CD4-positive, alpha-beta T cell treated with Interleukin-6 for 4 hours (primary cell): Measurements from ENCODE around the gene SUSD1.
"Not testable (repeated sequence)": the region's sequence is repeated elsewhere in the genome, so short reads cannot be mapped to it uniquely, and the experiment has no call there.

ENCODE experiments used
- DNase-seq: peaks from one replicate; pipeline ENCODE4 v3.0.0-alpha.2; 2020; ENCODE audit warnings: mixed read lengths

Gene SUSD1

DNA sequence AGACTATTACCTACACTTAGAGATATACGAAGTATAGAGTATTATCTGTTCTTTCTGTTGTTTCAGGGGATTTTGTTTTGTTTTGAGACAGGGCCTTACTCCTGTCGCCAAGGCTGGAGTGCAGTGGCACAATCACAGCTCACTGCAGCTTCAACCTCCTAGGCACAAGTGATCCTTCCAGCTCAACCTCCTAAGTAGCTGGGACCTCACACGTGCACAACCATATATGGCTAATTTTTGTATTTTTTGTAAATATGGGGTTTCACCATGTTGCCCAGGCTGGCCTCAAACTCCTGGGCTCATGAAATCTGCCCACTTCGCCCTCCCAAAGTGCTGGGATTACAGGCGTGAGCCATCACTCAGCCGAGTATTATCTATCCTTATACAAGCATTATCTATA is 45.9 kb downstream of the SUSD1 start:
- no peak for DNase-seq

DNA sequence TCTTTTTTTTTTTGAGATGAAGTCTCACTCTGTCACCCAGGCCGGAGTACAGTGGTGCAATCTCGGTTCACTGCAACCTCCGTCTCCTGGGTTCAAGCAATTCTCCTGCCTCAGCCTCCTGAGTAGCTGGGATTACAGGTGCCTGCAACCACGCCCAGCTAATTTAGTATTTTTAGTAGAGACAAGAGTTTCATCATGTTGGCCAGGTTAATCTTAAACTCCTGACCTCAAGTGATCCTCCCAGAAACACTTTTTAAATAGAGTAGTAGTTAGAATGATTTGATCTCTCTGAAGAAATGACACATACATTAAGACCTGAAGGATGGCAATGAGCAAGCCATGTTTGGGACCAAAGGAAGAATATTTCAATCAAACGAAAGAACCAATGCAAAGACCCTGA is 46.7 kb downstream of the SUSD1 start:
- DNase-seq, result not testable (repeated sequence)

DNA sequence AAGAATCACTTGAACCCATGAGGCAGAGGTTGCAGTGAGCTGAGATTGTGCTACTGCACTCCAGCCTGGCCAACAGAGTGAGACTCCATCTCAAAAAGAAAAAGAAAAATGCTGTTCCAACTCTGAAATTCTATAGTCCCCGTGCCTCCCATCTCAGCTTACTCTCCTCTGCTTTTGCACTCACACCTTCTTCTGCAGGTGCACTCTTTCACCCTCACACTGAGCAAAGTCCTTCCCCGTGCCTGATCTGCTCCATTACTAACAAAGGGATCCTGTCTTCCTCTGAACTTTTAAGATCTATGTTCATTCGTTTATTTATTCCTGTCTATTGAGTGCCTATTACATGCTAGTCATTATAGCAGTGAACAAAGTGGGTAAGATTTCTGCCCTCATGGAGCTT is 47.8 kb downstream of the SUSD1 start:
- no peak for DNase-seq

DNA sequence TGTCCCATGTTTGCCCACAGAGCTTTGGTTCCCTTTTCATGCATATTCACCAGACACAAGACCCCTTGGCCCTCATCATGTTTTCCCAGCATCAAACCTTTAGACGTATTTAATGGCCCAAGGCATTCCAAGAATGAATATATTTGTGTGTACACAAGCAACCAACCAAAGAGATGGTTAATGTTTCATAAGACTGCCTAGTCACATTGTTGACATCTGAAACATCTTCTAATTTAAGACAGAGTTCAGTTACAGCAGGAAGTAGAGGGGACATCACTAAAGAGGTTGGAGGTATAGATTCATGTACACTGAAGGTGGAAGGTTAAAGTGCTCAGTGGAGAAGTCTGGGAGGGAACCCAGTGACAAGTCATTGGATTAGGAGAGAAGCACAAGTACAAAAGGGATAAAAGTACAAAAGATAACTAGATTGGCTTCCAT is 49.1 kb downstream of the SUSD1 start:
- DNase-seq, result no peak

DNA sequence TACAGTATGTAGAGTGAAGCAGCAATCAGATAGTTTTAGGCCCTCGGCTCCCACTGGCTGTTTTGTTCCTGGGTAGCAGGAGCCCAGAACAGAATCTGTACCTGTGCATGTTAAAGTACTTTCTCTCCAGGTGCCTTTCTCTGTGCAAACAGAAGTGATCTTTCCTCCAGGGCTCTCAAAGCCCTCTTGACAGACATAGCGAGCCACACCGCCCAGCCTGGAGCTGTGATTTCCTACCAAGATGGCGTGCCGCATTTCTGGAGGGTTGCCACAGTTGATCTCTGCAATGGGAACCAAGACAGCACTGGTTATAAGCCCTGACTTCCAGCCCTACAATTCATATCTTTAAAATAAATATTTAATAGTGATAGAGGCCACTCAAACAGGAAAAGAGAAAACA is 50.9 kb downstream of the SUSD1 start:
- no peak for DNase-seq

DNA sequence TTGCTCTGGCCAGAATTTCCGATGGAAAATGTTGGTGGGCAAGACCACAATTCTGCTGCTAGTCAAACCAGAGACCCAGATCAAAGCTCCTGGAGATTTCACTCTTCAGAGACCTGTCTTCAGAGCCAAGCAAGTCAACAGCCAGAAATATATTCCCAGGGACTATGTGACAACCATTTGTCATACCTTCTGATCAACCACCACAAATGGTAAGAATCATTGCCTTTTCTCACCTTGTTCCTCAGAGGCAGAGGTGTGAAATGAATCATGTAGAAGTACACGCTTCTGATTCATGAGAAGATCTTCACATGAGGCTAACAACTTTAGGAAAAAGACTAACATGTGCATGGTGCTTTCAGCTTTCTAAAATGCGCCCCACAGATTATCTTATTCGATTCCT is 53.5 kb downstream of the SUSD1 start:
- DNase-seq, result no peak

DNA sequence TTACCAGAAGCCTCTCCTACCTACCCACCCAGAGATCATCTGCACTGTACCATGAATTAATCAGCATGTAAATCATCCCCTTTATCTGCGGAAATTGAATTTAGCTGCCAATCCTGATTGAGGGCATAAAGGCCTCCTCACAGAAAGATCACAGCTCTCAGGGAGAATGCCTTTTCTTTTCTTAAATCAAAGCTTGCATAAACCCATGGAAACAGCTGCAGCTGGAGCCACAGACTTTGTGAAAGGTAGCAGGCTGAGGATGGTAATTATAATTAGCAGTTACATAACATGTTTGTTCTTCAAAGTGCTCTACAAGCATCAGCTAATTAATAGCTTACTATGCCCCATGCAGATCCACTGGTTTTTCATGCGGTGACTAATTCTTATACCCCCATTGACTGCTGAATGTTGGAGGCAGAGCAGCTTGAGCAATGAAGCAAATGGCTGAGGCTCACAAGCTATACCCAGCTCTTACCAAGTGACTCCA is 54.6 kb downstream of the SUSD1 start:
- DNase-seq, result no peak

DNA sequence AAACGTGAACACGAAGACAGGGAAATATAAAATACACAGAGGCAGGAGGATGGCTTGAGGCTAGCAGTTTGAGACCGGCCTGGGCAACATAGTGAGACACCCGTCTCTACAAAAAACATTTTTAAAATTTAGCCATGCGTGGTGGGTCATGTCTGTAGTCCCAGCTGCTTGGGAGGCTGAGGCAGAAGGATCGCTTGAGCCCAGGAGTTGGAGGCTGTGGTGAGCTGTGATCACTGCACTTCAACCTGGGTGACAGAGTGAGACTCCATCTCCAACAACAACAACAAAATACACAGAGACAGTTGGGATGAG is 55.1 kb downstream of the SUSD1 start:
- DNase-seq, result no peak

DNA sequence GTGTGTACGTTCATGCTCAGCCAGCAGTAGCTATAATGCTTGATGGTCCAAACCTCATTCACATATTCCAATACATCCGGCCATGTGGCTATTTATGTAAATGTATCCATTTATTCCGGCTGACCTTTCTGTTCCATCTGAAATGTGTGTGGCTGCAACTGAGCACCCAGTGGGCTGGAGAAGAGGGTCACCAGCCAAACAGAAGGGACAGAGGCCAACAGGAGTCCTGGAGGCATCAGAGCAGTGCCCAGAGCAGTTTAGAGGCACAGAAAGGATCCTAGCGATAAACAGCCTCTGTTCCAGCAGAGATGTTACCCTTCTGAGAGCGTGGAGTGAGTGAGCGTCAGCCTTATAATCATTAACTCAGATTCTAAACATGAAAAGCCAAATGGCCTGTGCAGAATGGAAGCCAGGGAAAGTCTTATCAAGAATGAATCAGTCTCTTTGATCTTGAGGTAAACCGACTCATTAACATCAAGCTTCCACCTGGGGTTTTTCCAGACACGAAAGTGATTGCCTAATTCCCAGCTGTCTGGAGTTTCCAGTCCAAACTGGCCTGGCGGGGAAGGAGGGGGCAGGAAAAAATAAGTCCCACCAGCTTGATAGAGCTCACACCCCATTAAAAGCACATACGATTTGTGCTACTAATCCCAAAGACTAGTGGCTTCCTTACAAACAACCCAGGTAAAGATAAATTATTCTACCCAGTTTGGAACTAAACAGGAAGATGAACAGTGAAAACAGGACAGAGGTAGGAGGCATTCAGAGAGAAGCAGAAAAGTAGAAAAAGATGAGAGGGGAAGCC is 55.7 kb downstream of the SUSD1 start:
- DNase-seq, result no peak

DNA sequence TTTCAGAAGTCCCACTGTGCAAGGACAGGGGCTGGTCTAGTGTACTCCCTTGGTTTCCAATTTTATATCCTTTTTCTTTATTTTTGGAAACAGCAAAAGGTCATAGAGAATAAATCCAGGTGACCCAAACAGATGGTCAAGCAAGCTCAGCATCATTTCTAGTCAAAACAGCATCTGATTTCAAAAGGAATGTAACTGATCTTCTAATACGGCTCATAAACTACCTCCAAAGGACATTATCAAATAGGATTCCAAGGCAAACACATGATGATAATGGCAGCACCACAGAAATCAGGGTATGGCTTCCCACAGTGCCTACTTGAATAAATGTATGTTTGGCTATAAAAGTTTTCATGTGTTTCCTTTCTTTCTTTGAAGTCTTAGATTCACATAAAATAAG is 57.1 kb downstream of the SUSD1 start:
- DNase-seq, result no peak

DNA sequence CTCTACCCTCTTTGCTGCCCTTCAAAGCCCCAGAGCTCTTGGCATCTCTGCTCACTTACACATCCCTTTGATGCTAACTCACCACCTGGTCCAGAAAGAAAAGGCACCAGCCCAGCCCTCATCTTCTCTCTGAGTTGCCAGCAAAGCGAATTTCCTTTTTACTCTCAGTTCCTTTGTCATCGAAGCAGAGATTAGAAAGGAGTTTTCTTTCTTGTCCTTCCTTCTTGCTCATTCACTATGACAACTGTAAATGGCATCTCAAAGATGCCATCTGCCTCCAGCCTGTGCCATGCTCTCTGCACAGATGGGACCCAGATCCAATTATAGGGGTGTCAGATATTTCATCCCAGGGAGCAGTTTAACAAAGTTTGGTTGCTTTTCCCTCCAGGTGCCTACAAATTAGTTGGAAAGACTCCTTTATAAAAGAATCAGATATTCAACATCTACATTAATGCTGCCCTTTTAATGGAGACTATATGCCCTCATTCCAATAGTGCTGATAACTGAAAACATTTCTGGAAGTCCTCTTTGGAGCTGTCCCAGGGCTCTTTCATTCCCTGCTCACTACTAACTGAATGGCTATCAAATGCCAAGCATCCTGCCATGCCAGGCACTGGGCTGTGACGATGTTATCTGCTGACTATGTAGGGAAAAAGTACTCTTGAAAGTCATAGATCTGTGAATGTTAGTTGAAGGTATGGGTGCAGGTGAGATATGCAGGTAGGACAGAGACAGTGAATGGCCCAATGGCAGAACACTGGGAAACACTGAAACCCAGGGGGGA is 58.9 kb downstream of the SUSD1 start:
- no peak for DNase-seq

DNA sequence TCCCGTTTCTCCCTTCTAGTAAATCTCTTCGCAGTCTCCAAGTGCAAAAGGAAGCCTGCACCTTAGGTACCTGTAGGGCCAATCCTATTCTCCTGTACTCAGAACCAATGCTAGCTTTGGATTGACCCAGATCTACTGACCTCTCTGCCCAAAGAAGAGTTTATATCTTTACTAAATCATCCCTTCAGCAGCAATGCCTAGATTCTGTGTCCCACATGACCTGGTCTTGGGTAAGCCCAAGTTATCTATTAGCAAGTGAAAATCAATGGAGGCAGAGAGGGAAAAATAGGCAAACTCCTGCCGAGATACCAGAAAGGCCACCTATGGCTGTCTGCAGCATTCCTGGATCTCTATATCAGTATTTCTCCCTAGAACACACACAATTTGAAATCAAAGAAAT is 60.0 kb downstream of the SUSD1 start:
- no peak for DNase-seq

DNA sequence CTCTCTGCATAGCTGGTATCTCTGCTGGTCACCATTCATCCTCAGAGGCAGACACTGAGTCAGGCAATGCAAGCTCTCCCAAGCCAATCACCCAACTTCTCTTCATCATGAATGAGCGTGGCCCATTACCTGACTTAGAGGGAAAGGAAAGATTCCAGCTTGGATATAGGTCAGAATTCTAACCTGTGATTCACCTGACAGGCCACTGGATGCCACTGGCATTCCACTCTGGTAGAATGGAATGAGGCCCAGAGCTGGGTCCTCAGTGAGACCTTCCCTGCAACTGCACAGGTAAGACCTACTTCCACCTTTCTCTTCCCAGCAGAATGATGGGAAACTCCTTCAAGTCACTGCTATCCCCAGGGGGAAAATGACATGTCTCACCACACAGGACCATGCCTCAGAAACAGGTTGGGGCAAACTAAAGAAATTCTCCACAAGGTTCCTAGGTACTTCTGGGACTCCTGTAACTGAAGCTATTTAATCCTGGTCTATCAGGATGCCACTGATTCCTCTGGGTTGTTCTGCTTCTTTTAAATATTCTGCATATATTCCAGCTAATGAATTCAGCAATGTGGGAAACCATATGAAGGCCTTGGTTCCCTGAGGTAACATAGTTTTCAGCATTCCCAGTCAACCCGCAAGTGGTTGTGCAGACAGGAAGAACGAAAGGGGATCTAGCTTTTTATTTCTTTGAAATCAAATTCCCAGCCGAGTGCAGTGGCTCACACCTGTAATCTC is 62.0 kb downstream of the SUSD1 start:
- peak; percentile 42 for DNase-seq

DNA sequence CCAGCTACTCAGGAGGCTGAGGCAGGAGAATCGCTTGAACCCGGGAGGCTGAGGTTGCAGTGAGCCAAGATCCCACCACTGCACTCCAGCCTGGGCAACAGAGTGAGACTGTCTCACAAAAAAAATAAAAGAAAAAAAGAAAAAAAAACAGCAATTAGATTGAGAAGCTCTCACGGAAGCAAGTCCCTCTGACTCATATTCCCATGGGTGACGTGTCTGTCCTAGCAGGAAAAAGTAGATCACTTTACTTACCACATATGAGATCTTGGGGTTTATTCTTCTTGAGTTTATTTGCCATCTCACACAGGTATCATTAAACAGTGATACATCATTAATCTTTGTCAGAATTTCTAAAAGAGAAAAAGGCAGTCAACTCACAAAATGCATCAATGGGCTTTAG is 62.6 kb downstream of the SUSD1 start:
- DNase-seq, result no peak

DNA sequence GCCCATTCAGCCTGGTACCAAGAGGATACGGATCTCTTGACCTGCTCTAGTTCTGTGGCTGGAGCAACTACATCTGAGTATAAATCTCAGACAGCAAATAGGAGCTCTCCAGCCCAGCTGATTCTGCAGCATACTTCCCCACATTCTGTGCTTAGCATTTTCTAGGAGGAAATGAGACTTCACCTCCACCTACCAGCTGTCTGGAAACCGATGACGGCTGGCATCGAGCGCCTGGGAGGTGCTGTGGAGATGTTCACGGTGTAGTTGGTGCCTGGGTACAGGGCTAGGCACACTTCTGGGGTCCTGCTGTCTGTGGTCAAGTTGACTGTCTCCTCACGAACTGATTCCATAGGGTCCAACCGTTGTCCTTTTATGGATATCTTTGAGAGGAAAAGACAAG is 63.6 kb downstream of the SUSD1 start:
- DNase-seq, result no peak

DNA sequence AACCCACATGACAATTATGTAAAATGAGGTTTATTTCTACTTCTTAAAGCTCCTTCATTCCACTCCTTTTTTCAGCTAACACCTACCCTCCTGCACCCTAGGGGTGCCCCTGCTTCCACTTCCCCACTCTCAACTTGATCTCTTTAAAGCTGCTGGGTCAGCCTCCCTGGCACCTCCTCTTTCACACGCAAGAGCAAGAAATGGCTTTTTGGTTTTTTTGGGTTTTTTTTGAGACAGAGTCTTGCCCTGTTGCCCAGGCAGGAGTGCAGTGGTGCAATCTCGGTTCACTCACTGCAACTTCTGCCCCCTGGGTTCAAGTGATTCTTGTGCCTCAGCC is 64.4 kb downstream of the SUSD1 start:
- no peak for DNase-seq

DNA sequence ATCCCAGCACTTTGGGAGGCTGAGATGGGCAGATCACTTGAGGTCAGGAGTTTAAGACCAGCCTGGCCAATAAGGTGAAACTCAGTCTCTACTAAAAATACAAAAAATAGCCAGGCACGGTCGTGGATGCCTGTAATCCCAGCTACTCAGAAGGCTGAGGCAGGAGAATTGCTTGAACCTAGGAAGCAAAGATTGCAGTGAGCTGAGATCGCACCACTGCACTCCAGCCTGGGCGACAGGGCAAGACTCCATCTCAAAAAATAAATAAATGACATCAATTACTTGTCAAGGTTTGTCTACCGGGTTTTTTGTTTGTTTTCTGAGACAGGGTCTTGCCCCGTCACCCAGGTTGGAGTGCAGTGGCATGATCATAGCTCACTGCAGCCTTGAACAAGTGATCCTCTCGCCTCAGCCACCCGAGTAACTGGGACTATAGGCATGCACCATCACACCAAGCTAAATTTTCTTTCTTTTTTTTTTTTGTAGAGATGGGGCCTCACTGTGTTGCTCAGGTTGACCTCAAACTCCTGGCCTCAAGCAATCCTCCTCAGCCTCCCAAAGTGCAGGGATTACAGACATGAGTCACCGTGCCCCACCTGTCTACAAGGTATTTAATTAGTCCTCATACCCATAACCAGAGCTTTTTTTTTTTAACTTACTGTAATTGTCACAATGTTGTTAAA is 64.9 kb downstream of the SUSD1 start:
- DNase-seq, result no peak

DNA sequence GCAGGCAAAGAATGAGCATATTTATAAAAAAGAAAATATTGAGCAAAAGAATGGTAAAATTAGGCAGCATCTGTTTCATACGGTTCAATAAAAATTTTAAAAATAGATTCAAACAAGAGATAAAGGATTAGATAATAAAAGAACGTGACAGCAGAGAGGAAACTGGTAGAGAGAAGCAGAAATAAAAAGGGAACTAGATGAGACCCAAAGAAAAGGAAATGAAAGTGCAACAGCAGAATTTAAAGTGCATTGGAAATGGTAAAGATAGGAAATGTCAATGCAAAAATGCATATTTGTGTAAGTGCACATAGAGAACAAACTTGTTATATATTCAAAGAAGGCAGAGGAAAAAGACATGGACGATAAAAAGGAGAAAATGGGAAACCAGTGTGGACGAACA is 70.2 kb downstream of the SUSD1 start:
- DNase-seq, result no peak

DNA sequence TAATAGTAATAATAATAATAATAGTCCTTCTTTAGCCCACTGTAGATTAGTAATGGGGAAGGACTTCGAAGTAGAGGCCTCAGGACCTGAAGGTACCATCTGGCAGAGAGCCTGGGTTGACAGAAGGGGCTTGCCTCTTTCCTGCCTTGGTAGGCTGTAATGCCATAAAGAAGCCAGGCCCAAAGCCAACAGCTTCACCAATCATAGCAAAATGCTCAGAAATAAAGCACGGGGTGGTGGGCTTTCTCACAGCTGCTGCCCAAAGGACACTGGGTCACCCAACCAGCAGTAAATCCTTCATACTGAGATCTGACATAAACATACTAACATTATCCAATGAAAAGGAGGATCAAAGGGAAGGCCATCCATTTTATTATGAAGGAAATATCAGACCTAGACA is 70.7 kb downstream of the SUSD1 start:
- no peak for DNase-seq

DNA sequence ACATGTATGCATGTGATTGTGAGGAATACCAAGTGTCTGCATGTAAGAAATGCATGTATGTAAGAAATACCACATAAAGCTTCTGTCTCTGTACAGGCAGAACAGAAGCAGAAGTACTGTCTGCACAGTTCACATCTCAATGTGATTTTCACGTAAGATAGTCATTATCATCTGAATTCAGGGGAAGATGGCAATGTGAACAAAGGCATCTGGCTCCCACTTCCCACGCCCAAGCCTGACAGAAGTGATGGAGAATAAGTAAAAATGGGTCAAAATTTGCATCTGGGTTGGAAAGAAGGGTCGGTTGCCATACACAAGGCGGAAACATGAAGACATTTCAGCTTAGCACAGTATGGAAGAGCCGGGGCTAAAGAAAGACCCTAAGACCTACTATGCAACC is 71.7 kb downstream of the SUSD1 start:
- no peak for DNase-seq

DNA sequence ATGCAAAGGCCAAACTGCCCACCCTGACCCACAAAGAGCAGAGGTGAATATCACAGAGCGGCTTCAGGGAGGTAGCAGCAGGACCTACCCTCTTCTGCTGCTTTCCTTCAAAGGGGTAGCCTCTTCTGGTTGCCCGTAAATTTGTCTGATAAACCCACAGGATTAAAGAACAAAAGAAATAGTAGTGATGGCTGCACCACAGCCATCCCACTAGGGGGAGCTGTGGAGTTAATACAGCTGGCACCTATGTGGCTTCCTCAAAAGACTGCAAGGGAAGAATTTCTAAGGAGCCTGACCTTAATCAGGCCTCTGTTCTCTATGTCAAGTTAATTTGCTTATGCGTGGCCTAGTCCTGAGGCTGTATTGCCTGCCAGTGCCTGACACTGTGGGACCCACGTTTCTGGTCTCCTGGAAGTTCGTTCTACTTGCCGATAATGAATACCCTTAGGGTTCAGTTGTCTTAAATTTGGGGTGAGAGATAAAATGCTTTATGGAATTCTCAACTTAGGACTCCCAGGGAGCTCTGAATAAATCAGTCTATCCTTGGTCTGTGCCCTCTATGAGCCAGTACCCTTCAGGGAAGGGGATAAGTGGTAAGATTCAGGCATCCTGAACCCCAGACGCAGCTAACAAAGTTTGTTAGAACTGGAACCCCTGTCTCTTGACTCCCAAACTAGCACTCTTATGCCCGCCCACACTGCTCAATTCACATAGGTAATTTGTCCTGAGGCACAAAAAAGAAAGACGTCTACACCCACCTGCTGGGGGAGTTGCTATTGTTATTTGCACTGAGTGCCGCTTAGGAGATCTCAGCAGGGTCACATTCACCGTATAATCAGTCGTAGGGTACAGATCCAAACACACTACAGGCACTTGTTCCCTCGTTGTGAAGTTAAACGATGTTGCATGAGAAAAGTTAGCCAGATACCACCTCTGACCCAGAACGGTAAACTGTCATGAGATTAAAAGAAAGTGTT is 77.1 kb downstream of the SUSD1 start:
- peak; percentile 79 for DNase-seq
